NCI-H1930 (cell line): ENCODE measurements around the gene P3H2.

Source experiments
- DNase-seq, 2 experiments: peaks; one replicate each; lab custom pipeline; 2025; lab: John Stamatoyannopoulos, UW

Gene P3H2

GRCh38 chr3:190053919-190054672, 66.6 kb downstream of the P3H2 start:
- DNase-seq: no peak

GRCh38 chr3:190051641-190052040, 69.1 kb downstream of the P3H2 start:
- no peak for DNase-seq

DNA sequence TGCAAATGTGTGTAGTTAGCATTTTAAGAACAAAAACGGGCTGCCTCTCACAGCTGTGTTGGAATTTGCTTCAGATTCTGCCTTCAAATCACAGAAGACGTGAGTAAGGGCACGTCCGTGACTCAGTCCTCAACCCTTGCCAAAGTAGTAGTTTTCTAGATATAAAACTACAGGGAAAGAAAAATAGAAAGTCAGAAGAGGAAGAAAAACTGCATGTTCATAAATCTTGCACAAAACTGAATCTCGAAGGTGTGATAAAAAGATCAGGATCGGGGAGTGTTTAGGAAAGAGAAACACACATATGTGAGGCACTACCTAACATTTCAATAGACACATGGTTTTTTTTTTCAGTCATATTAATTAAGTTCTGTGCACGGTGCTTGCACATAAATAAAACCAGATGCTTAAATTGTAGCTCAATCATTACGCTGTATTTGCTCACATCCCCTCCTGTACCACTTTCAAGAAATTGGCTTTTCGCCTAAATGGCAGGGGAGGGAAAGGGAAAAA, 71.7 kb downstream of the P3H2 start:
- DNase-seq: no peak

DNA sequence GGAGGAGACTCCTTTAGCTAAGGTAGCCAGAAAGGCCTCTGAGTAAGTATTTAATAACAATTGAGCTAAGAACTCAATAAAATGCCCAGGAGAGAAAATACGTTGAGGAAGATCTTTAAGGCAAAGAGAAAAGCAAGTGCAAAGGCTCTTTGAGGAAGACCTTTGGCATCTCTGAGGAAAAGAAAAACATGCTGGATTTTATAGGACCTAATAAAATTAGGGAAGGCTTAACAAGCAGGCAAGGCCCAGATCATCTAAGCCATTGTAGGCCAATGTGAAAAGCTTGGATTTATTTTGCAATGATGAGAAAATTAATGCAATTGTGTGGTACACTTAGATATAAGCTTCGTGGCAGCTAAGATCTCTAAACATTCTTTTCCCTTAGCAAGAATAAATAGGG, 75.7 kb downstream of the P3H2 start:
- DNase-seq: no peak

DNA sequence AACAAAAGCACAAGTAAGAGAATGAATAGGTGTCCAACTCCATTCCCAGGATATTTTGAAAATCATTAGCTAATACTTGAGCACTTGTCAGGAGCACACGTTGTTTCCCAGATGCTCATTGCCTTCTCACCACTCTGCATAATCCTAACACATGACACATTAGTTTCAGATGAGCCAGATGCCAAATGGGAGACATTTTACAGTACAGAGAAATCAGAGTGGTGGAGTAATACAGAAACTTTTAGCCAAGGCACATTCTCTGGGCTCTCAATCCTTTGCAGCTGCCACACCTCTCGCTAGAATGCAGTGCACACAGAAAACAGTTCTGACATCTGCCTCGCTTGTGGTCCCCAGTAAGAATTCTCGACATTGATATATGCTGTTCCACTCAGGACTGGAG, 76.6 kb downstream of the P3H2 start:
- no peak for DNase-seq

DNA sequence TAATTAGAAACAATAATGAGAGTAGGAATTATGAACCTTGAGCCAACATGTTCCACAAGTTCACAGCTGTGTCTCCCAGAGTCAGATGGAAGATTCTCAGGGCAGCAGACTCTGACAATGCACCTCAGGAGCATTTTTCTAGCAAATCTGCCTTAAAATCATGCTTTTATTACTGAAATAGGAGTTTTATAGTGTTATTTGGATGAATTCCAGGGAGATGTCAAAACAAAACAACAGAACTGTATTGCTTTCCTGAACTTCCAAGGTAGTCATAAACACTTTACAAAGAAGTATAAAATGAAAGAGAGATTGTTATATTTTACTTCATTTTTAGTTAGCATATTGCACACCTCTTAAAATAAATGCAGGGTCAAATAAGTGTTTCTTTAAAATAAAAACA, 77.0 kb downstream of the P3H2 start:
- no peak for DNase-seq

DNA sequence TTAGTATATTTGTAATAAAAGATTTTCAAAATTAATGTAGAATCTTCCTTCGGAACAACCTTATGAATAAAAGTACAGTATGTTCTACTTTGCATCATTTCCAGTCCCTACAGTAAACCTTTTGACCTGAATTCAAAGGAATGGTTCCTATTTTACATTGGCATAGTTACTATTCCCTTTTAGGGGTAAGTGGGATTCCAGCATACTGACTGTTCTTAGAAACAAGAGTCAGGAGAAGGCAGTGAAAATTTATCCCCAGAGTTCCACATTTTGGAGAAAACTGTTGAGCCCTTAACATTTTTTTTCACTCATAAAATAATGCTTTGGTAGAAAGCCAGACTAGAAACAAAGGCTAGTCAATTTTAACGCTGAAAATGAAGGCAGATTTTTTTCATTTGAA, 78.1 kb downstream of the P3H2 start:
- DNase-seq: no peak

DNA sequence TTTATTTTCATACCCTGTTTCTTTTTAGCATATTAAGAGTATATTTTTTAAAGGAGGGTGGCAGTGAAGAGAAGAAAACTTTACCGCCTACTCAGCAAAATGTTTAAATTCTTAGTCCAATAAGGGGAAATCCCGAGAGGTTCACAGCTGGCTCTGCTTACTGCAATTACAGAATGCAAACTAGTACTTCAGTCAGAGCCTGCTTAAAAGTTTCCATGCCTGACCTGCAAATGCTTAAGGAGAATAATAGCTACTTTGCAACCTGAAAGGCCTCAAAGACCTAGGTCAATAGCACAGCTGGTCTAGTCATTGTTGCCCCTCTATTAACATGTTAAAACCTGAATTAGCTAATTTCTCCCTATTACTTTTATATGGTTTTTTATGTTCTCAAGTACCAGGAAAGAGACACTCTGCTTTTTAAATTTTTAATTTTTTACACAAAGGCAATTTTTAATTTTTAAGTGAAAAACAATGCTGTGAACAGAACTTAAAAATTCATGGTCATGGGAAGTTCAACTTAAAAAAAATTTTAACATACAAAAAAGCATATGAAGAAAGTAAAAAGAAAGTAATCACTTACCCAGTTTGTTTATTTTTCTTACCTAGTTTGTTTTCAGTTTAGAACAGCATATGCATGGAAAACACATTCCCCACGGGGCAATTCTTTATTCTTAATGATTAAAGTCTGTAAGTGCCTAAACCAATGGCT, 79.2 kb downstream of the P3H2 start:
- no peak for DNase-seq

DNA sequence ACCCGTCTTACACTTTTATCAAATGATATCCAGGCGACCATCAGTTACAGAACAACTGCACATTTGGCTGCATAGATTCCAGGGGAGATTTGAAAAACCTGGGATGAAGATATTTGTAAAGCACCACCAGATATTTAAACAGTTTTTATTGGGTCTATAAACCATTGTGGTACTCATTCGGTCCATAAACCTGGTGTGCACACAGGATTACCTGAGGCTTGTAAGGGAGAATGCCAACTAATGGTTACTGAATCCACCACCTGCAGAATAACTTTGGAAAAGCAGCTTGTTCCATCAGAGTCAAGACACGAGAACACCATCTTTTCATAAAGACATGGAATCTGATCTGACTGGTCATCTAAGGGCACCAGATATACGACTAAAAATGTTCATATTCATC, 80.6 kb downstream of the P3H2 start:
- DNase-seq: no peak

- no peak for DNase-seq
Measured at GRCh38 chr3:190038050-190038933, 82.4 kb downstream of the P3H2 start.

GRCh38 chr3:190036631-190037030, 84.1 kb downstream of the P3H2 start:
- no peak for DNase-seq

DNA sequence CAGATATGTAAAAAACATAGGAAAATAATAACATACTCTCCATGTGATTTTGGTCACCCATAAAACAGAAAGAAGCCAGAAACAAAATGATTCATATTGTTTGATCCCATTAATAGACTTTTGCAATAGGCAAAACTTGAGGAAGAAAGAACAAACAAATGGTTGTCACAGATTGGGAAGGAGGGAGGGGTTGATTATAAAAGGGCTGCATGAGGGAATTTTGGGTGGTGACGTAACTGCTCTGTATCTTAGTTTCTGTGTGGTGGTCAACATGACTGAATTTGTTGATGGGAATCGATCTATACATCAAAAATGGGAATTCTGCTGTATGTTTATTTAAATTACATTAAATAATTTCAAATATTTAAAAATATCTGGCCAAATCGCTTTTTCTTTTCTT, 86.3 kb downstream of the P3H2 start:
- no peak for DNase-seq

DNA sequence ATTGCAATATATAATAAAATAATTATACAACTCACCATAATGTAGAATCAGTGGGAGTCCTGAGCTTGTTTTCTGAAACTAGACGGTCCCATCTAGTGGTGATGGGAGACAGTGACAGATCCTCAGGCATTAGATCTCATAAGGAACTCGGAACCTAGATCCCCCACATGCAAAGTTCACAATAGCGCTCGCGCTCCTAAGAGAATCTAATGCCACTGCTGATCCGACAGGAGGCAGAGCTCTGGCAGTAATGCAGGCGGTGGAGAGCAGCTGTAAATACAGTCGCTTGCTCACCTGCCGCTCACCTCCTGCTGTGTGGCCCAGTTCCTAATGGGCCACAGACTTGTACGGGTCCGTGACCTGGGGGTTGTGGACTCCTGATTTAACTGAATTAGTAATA, 87.8 kb downstream of the P3H2 start:
- DNase-seq: no peak

GRCh38 chr3:190031887-190032752, 88.6 kb downstream of the P3H2 start:
- no peak for DNase-seq

DNA sequence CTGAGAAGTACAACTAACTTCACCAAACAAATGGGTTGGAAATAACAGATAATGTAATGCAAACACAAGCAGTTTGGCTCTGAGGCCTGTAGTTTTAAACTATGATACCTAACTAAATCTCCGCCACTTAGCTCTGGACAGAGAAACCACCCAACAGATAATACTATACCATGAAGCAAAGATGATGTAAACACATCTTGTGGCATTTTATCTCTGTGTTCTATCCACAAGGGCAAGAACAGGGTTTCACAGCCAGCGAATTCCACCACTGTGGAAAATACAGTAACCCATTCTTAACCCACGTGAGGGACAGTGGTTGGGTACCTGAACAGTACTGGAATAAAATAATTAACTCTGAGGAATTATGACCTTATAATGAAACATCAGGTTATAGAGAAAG, 93.6 kb downstream of the P3H2 start:
- DNase-seq: no peak

- DNase-seq: no peak
Measured at GRCh38 chr3:190026154-190026553, 94.5 kb downstream of the P3H2 start.

DNA sequence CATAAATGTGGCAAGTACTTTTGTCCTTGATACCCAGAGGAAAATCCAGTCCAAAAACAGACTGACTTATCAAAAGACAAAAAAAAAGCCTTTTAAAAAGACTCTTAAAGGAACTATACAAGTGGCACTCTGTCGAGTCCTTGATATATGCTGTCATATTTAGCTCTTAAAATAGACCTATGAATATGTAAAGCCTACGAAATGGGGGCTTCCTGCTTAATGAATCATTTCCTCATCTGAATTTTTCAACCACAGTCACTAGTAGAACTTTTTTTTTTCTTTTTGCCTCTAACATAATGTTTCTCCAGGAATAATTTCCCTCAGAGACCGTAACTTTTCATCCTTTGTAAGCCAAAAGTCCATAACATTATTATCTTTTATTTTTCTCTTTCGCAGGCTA, 95.8 kb downstream of the P3H2 start:
- DNase-seq: no peak

GRCh38 chr3:190019844-190020243, 100.9 kb downstream of the P3H2 start:
- no peak for DNase-seq

DNA sequence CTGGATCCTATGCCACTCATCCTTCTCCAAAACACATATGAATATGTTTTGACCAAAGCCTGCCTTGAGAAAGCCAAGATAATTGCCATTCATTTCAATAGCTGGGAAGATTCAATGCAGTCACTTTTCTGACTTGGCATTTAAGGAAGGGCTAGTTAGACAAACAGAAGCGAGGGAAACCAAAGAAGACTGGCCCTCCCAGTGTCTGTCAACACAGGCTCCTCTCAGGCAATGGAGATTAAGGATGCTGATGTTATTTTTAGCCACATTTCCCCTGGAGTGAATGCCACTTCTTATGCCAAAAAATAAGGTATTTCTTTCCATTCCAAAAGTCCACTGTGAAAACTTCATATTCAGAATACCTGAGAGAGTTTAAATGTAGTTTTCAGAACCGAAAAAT, 101.7 kb downstream of the P3H2 start:
- DNase-seq: no peak

GRCh38 chr3:190018460-190018859, 102.2 kb downstream of the P3H2 start:
- DNase-seq: no peak

- DNase-seq: no peak
Measured at GRCh38 chr3:190017521-190018288, 103.0 kb downstream of the P3H2 start.
